Activated naive CD4-positive, alpha-beta T cell treated with anti-CD3 and anti-CD28 coated beads, Interleukin-2, amount 50 U/mL, for 24 hours (primary cell): ENCODE measurements around the gene BICRA.
"Not testable (repeated sequence)": the region's sequence is repeated elsewhere in the genome, so short reads cannot be mapped to it uniquely, and the experiment has no call there.

Source experiments
- H3K27ac Mint-ChIP-seq: one replicate; pipeline ENCODE4 v1.8.0; 2021; ENCODE audit warnings: mild to moderate bottlenecking, mixed read lengths
- H3K27me3 Mint-ChIP-seq: one replicate; pipeline ENCODE4 v1.8.0; 2021; ENCODE audit warnings: mixed read lengths
- H3K36me3 Mint-ChIP-seq: one replicate; pipeline ENCODE4 v1.8.0; 2021; ENCODE audit warnings: mixed read lengths
- H3K4me1 Mint-ChIP-seq: one replicate; pipeline ENCODE4 v1.8.0; 2021; ENCODE audit warnings: mixed read lengths
- H3K4me3 Mint-ChIP-seq: one replicate; pipeline ENCODE4 v1.8.0; 2021; ENCODE audit warnings: mild to moderate bottlenecking, mixed read lengths
- H3K9me3 Mint-ChIP-seq: one replicate; pipeline ENCODE4 v1.8.0; 2021; ENCODE audit warnings: mixed read lengths

BICRA gene

GRCh38 chr19:47661611-47662010, 52.7 kb downstream of the BICRA start:
- Mint-ChIP-seq H3K27me3 (no peaks in the 10 kb centered on the region), H3K27ac (no peak overlapping the region), H3K9me3 (no peaks in the 10 kb centered on the region), H3K36me3 (peaks cover 3% of the 10 kb centered on the region), H3K4me1 (peaks cover 29% of the 10 kb centered on the region), H3K4me3 (no peak overlapping the region)

GRCh38 chr19:47663435-47663910, 54.5 kb downstream of the BICRA start:
- Mint-ChIP-seq H3K27me3 (no peaks in the 10 kb centered on the region), H3K27ac (no peak overlapping the region), H3K4me3 (no peak overlapping the region), H3K9me3 (no peaks in the 10 kb centered on the region), H3K4me1 (peaks cover 29% of the 10 kb centered on the region), H3K36me3 (peaks cover 3% of the 10 kb centered on the region)

GRCh38 chr19:47663911-47664771, 55.2 kb downstream of the BICRA start:
- H3K27me3 Mint-ChIP-seq = no peaks in the 10 kb centered on the region
- no peaks in the 10 kb centered on the region for H3K9me3 Mint-ChIP-seq
- no peak overlapping the region for H3K27ac Mint-ChIP-seq
- H3K4me3 Mint-ChIP-seq = no peak overlapping the region
- H3K4me1 Mint-ChIP-seq = peaks cover 26% of the 10 kb centered on the region
- H3K36me3 Mint-ChIP-seq = peaks cover 3% of the 10 kb centered on the region

GRCh38 chr19:47668556-47668955, 59.6 kb downstream of the BICRA start:
- not testable (repeated sequence) for H3K27me3 Mint-ChIP-seq, H3K9me3 Mint-ChIP-seq, H3K4me3 Mint-ChIP-seq, H3K27ac Mint-ChIP-seq, H3K36me3 Mint-ChIP-seq
- H3K4me1 Mint-ChIP-seq = peaks cover 13% of the 10 kb centered on the region

- Mint-ChIP-seq H3K36me3 (peaks cover 7% of the 10 kb centered on the region), H3K4me3 (no peak overlapping the region), H3K9me3 (no peaks in the 10 kb centered on the region), H3K27ac (no peak overlapping the region), H3K4me1 (peaks cover 5% of the 10 kb centered on the region), H3K27me3 (no peaks in the 10 kb centered on the region)
Measured at GRCh38 chr19:47670736-47671135, 61.8 kb downstream of the BICRA start.

- Mint-ChIP-seq H3K9me3 (no peaks in the 10 kb centered on the region), H3K4me3 (no peak overlapping the region), H3K27me3 (no peaks in the 10 kb centered on the region), H3K27ac (peak overlapping the region; percentile 72), H3K4me1 (peaks cover 4% of the 10 kb centered on the region), H3K36me3 (peaks cover 7% of the 10 kb centered on the region)
Measured at GRCh38 chr19:47671499-47671898, 62.6 kb downstream of the BICRA start.

GRCh38 chr19:47673426-47673825, 64.5 kb downstream of the BICRA start:
- Mint-ChIP-seq H3K27ac (no peak overlapping the region), H3K4me1 (peaks cover 4% of the 10 kb centered on the region), H3K36me3 (peaks cover 10% of the 10 kb centered on the region), H3K9me3 (no peaks in the 10 kb centered on the region), H3K4me3 (no peak overlapping the region), H3K27me3 (no peaks in the 10 kb centered on the region)

- Mint-ChIP-seq H3K36me3 (peaks cover 10% of the 10 kb centered on the region), H3K9me3 (no peaks in the 10 kb centered on the region), H3K4me1 (peaks cover 4% of the 10 kb centered on the region), H3K4me3 (no peak overlapping the region), H3K27ac (no peak overlapping the region), H3K27me3 (no peaks in the 10 kb centered on the region)
Measured at GRCh38 chr19:47674548-47674947, 65.6 kb downstream of the BICRA start.

- H3K36me3 Mint-ChIP-seq = peaks cover 10% of the 10 kb centered on the region
- no peak overlapping the region for H3K27ac Mint-ChIP-seq
- H3K4me3 Mint-ChIP-seq = no peak overlapping the region
- no peaks in the 10 kb centered on the region for H3K9me3 Mint-ChIP-seq
- no peaks in the 10 kb centered on the region for H3K27me3 Mint-ChIP-seq
- H3K4me1 Mint-ChIP-seq = peaks cover 4% of the 10 kb centered on the region
Measured at GRCh38 chr19:47675271-47675670, 66.3 kb downstream of the BICRA start.

GRCh38 chr19:47675859-47676258, 66.9 kb downstream of the BICRA start:
- Mint-ChIP-seq H3K4me3 (no peak overlapping the region), H3K4me1 (peaks cover 4% of the 10 kb centered on the region), H3K27me3 (no peaks in the 10 kb centered on the region), H3K36me3 (peaks cover 10% of the 10 kb centered on the region), H3K27ac (peak overlapping the region; percentile 46), H3K9me3 (no peaks in the 10 kb centered on the region)

GRCh38 chr19:47676811-47677210, 67.9 kb downstream of the BICRA start:
- Mint-ChIP-seq H3K36me3 (peaks cover 13% of the 10 kb centered on the region), H3K4me1 (peaks cover 4% of the 10 kb centered on the region), H3K27me3 (no peaks in the 10 kb centered on the region), H3K27ac (no peak overlapping the region), H3K9me3 (no peaks in the 10 kb centered on the region), H3K4me3 (no peak overlapping the region)

- Mint-ChIP-seq H3K4me3 (no peak overlapping the region), H3K27ac (no peak overlapping the region), H3K36me3 (peaks cover 12% of the 10 kb centered on the region), H3K9me3 (no peaks in the 10 kb centered on the region), H3K27me3 (no peaks in the 10 kb centered on the region), H3K4me1 (no peaks in the 10 kb centered on the region)
Measured at GRCh38 chr19:47679251-47679900, 70.4 kb downstream of the BICRA start.

- H3K4me3 Mint-ChIP-seq = no peak overlapping the region
- no peaks in the 10 kb centered on the region for H3K27me3 Mint-ChIP-seq
- H3K27ac Mint-ChIP-seq = no peak overlapping the region
- peaks cover 8% of the 10 kb centered on the region for H3K36me3 Mint-ChIP-seq
- no peaks in the 10 kb centered on the region for H3K4me1 Mint-ChIP-seq
- no peaks in the 10 kb centered on the region for H3K9me3 Mint-ChIP-seq
Measured at GRCh38 chr19:47679922-47680857, 71.3 kb downstream of the BICRA start.

- Mint-ChIP-seq H3K4me3 (no peak overlapping the region), H3K4me1 (no peaks in the 10 kb centered on the region), H3K27me3 (no peaks in the 10 kb centered on the region), H3K36me3 (peaks cover 8% of the 10 kb centered on the region), H3K27ac (no peak overlapping the region), H3K9me3 (no peaks in the 10 kb centered on the region)
Measured at GRCh38 chr19:47680858-47681332, 72.0 kb downstream of the BICRA start.

- H3K9me3 Mint-ChIP-seq = no peaks in the 10 kb centered on the region
- no peak overlapping the region for H3K4me3 Mint-ChIP-seq
- H3K27me3 Mint-ChIP-seq = no peaks in the 10 kb centered on the region
- peaks cover 8% of the 10 kb centered on the region for H3K36me3 Mint-ChIP-seq
- H3K27ac Mint-ChIP-seq = no peak overlapping the region
- no peaks in the 10 kb centered on the region for H3K4me1 Mint-ChIP-seq
Measured at GRCh38 chr19:47681388-47681787, 72.5 kb downstream of the BICRA start.
